Muscle of back (tissue), 11 donors: ENCODE results near the gene DCUN1D3. TPM values are rescaled to one million over a fixed set of nuclear protein-coding genes. Genes with fewer than 3 reads are reported as not detected.
A peak's percentile ranks its signal among the peaks of the same experiment; 100 is the strongest.
"Not testable (repeated sequence)": the region's sequence is repeated elsewhere in the genome, so short reads cannot be mapped to it uniquely, and the experiment has no call there.

Source experiments
- DNase-seq, 3 donors: peaks; one replicate each; pipeline versions ENCODE4 v3.0.0 to v3.0.0-alpha.2; 2013
- polyA plus RNA-seq, 10 donors: library from polyadenylated mRNA; unstranded; fragments of 120-200 nt; gene quantifications; one replicate each; pipeline ENCODE4 v1.2.1, GENCODE V29; 2013; ENCODE audit not compliant: insufficient read length in 10 of 10

DCUN1D3 gene
- polyA plus RNA-seq, 10 donors, result 5.0 to 7.5 (median 5.9) TPM

GRCh38 chr16:20826039-20826566 is 74.1 kb downstream of the DCUN1D3 start:
- DNase-seq, result no peak

- DNase-seq, result no peak
Observed at GRCh38 chr16:20822521-20823325, 77.4 kb downstream of the DCUN1D3 start.

GRCh38 chr16:20821682-20822081 is 78.5 kb downstream of the DCUN1D3 start:
- no peak for DNase-seq

DNA sequence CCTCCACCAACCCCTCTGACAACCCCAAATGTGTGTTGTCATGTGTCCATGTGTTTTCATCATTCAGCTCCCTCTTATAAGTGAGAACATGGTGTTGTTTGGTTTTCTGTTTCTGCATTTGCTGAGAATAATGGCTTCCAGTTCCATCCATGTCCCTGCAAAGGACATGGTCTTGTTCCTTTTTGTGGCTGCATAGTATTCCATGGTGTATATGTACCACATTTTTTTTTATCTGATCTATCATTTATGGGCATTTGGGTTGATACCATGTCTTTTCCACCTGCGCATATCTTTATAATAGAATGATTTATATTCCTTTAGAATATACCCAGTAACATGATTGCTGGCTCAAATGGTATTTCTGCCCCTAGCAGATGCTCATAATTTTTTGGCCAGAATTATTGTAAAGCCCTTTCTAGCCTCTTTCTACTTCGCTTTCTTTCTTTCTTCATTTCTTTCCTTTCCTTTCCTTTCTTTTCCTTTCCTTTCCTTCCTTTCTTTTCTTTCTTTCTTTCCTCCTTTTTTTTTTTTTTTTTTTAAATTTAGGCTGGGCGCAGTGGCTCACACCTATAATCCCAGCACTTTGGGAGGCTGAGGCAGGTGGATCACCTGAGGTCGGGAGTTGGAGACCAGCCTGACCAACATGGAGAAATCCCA is 81.1 kb downstream of the DCUN1D3 start:
- DNase-seq, result no peak

DNA sequence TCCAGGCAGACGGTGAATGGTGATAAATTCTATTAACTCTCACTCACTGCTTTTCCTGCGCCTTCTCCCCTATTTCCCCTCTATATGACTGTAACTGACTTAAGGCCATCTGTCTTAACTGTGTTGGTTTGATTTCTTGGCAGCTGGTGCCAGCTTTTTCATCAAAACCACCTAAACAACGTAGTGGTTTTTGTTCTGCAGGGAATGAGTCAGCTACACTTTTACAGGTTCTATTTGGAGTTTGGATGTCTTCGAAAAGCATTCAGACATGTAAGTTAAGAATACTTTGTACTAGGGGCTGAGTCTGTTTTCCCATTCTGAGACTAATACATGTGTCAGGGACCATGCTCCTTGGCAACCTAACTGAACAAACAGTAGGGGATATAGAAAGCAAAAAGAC is 85.4 kb downstream of the DCUN1D3 start:
- no peak for DNase-seq

DNA sequence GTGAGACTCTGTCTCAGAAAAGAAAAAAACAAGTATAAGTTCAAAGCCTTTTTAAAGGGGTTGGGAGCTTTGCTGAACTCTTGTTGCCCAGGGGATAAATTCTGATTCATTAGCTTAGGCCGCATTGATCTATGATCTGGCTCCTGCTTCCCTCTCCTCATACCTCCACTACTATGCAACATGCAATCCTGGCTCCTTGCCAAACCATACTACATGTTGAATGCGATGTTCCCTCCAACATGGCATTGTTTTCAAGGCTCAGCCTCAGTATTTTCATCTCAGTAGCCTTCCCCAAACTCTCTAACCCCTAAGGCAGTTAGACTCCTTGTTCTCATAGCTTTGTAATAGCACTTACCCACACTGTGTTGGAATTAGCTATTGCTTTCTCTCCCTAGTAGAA is 87.6 kb downstream of the DCUN1D3 start:
- no peak for DNase-seq

- no peak for DNase-seq
Observed at GRCh38 chr16:20811889-20812439, 88.2 kb downstream of the DCUN1D3 start.

DNA sequence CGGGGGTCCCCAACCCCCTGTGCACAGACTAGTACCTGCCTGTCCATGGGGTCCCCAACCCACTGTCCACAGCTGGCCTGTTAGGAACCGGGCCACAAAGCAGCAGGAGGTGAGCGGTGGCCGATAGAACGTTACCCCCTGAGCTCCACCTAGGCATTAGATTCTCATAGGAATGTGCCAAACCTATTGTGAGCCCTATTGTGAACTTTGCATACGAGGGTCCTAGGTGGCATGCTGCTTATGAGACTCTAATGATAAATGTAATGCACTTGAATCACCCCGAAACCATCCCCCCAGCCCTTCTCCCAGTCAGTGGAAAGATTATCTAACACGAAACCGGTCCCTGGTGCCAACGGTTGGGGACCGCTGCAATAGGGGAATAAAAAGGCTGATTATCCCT is 92.3 kb downstream of the DCUN1D3 start:
- DNase-seq, result no peak

GRCh38 chr16:20806168-20807050 is 93.7 kb downstream of the DCUN1D3 start, which contains the start of the genes ERI2 and REXO5:
Gene ERI2, minus strand, starts transcription at chr16:20806472. Its CDS starts 42 bp downstream, at chr16:20806430.
Gene REXO5, plus strand, starts transcription at chr16:20806527. Its CDS starts 427 bp downstream, at chr16:20806954.
- DNase-seq, result peak; percentile 95 to 97 (median 96)

DNA sequence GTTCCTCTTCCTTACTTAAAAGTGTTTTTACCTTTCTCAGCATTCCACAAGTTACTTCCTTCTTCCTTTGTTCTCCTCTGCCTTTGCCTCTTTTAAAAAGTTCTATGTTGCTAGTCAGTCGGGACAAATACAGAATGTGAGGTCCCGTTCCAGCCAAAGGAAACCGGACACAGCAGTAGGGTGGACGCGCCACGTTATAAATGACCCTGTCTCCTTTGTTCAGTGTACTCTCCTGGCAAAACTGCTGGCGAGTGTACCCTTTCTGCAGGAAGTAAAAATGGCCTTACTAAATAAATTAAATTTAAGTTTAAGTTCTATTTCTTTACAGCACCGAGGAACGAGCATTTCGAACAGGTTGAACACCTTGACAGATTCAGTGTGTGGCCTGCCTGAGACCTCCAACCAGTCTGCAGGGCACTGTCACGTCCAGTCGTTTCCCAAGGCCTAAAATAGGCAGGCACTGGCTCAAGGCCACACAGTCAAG is 94.4 kb downstream of the DCUN1D3 start:
- DNase-seq, result not testable (repeated sequence)

Other genes starting within 250 kb of the DCUN1D3 start
- under 1 TPM in 2 of 10 donors, not detected in 8; 0.10 to 0.24 TPM for gene ACSM1, start 202.7 kb downstream of the DCUN1D3 start, polyA plus RNA-seq
- gene THUMPD1, start 158.5 kb downstream of the DCUN1D3 start, polyA plus RNA-seq, result 10 to 100 TPM; 26.2 to 36.6 (median 31.5) TPM
- 1 to 10 TPM; 2.3 to 6.4 (median 3.2) TPM for gene ACSM3, start 136.3 kb downstream of the DCUN1D3 start, polyA plus RNA-seq
- gene ERI2, start 93.9 kb downstream of the DCUN1D3 start, polyA plus RNA-seq, result 10 to 100 TPM; 12.9 to 21.3 (median 18.3) TPM
- gene REXO5, start 93.8 kb downstream of the DCUN1D3 start, polyA plus RNA-seq, result 1 to 10 TPM; 3.5 to 6.0 (median 5.1) TPM
- 10 to 100 TPM; 18.8 to 22.5 (median 20.6) TPM for gene LYRM1, start 413 bp upstream of the DCUN1D3 start, polyA plus RNA-seq